COR-L47 (cell line): ENCODE measurements around the gene SPOCK1.
A peak's percentile ranks its signal among the peaks of the same experiment; 100 is the strongest.

Source experiments
- DNase-seq: peaks from one replicate; lab custom pipeline; 2025; lab: John Stamatoyannopoulos, UW

Gene SPOCK1

GRCh38 chr5:137221943-137222342, 277.2 kb downstream of the SPOCK1 start:
- DNase-seq = no peak

GRCh38 chr5:137220523-137220927, 278.6 kb downstream of the SPOCK1 start:
- DNase-seq = peak; percentile 64

- peak; percentile 24 for DNase-seq
Measured at GRCh38 chr5:137218896-137219295, 280.2 kb downstream of the SPOCK1 start.

DNA sequence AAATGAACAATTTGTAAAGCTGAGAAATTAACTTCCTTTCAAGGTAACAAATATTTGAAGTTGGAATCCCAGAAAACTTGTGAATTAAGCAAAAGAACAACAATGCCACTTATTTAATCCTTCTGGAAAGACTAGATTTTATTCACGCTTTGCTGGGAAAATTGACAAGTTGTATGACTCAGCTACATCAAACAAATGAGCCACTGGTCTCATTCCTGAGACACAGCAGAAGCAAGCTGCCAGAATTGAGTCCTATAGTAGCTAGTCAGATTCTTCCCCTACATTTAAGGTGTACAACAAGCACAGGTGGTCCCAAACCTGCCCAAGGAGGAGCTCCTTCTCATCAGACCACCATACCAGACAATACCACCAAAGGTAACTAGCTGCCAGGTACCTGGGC, 280.7 kb downstream of the SPOCK1 start:
- DNase-seq = no peak

- DNase-seq = no peak
Measured at GRCh38 chr5:137217599-137218200, 281.4 kb downstream of the SPOCK1 start.

- no peak for DNase-seq
Measured at GRCh38 chr5:137216976-137217598, 282.0 kb downstream of the SPOCK1 start.

DNA sequence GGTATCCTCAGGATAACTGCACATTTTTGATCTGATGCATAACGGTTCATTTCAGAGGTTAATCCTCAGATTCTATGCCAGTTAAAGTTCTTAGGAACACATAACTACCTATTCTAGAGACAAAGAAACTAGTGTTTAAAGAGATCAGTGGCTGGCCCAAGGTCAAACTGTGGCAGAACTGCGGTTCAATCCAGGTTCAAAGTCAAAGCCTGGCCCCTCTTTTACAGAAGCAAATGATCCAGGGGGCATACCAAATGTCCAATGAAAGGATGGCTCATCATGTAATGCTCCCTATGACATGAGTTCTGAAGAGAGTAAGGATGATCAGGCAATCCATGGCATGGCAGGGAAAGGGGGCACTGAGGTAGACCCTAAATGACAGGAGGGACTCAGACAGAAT, 283.3 kb downstream of the SPOCK1 start:
- no peak for DNase-seq

- DNase-seq = no peak
Measured at GRCh38 chr5:137215261-137215660, 283.9 kb downstream of the SPOCK1 start.

GRCh38 chr5:137214446-137215189, 284.5 kb downstream of the SPOCK1 start:
- DNase-seq = no peak

GRCh38 chr5:137212471-137212870, 286.7 kb downstream of the SPOCK1 start:
- DNase-seq = no peak

DNA sequence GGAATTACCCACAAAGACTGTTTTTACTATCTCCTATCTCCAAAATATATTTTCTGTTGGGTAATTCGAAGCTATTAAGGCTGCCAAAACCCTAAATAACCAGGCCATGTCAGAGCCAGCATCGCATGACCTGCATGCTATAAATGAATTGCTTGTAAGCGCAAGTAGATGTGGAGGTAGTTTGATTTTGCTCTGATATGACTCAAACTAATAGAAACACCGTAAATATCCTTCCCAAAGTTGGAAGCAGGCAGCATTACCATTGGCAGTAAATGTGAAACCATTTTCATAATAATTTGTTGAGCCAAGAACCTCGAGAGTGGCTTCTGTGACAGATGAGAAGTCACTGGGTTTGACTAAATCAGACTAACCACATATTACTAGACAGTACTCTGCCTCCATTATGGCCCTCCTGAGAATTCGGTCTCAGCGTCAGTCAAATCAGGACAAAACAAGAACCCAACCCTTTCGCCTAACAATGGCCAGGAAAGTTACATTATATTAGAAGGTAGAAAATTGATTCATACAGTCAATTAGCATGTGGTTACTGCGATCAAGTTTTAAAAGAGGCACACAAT, 289.8 kb downstream of the SPOCK1 start:
- DNase-seq = no peak

GRCh38 chr5:137207023-137207760, 291.9 kb downstream of the SPOCK1 start:
- peak; percentile 51 for DNase-seq

DNA sequence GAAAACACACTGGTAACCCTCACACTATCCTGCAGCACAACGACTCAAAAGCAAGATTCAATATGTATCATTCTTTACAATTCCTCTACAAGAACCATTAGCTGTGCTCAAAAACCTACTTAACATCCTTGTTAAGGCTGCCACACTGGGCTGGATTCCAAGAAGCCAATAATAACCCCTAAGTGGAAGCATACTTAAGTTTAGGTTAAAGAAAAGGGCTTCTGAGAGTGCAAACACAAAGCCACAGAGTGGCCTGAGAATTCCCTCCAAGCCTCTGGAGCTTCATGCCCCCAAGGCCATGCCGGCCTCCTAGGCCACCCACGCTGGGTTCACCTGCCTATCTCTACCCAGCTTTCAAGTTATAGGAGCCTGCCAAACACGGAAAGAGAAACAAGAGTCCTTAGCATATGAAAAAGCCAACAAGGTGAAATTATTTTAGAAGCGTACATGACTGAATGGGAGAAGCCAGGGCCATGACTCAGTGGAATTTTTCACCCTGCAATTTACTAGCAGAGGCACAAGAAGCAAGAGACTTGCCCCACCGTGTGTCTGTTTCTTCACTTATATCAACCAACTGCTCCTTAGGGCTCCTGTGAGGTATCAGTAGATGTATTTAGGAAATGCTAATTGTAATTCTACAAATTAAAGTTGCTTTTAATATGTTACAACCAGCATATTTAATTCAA, 293.0 kb downstream of the SPOCK1 start:
- peak; percentile 16 for DNase-seq

- peak; percentile 20 for DNase-seq
Measured at GRCh38 chr5:137205231-137206027, 293.7 kb downstream of the SPOCK1 start.

- DNase-seq = peak; percentile 47
Measured at GRCh38 chr5:137203011-137203632, 296.0 kb downstream of the SPOCK1 start.

DNA sequence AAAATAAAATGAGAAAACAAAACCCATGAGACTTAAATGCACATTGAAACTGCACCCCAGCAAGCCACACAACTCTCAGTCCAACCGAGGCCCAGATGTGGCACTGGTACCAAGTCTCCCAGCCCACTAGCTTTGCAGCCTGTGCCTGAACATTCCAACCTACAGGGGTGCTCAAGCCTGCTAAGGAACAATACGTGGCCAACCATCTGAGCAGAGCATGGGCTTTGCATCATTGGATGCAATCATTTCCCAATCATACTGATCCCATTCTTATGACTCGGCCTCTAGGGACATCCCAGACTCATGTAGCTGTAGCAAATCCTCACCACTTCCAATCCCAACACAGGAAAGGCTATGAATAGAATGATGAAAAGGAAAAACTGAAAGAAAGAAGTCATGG, 297.2 kb downstream of the SPOCK1 start:
- DNase-seq = no peak

DNA sequence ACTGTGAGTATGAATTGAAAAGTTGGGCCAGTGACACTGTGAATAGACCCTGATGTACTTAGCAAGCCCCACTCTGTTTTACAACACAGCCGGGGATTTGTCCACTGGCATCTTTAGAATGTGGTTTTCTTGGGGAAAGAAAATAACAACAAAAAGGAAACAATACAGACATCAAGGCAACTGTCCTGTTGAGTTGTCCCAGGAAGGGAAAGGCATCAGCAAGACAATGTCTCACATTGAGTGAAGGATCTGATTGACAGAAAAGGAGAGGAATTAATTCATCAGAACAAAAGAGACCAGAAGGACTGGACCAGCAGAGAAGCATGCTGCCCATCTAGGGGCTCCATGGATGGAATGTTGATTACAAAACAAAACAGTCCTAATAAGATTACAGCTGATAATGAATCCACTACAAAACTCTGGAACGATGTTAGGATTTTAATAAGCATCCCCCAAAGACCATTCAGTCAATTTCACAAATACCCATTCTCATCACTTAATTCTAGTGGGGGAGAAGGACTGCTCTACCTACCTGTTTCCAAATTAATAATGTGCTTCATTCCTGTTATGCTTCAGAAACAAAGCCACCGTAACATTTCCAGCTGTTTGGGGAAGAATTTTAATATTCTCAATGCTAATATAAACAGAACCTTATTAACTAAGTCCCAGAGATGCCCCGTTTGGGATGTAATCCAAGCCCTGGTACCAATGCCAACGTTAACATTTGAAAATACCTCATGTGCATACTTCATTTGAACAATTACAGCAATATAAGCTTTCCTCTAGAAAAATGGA, 298.0 kb downstream of the SPOCK1 start:
- no peak for DNase-seq

- DNase-seq = no peak
Measured at GRCh38 chr5:137199966-137200365, 299.2 kb downstream of the SPOCK1 start.

DNA sequence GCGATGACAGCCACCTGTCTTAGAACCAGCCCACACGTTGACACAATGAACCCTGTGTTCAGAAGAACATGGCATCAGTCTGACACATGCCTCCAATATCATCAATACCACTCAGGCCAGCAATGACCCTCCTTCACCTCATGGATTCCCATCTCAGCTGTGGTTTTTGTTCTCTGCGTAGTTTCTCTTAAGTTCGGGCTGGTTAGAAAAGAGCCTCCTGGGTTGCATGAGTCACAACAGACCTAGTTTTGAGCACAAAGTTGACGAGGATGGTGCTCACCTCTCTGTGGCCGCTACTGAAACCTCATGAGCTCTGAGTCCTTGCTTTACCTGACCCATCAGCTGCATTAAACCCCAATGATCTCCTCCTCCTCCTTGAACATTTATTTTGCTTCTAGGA, 299.9 kb downstream of the SPOCK1 start:
- no peak for DNase-seq

DNA sequence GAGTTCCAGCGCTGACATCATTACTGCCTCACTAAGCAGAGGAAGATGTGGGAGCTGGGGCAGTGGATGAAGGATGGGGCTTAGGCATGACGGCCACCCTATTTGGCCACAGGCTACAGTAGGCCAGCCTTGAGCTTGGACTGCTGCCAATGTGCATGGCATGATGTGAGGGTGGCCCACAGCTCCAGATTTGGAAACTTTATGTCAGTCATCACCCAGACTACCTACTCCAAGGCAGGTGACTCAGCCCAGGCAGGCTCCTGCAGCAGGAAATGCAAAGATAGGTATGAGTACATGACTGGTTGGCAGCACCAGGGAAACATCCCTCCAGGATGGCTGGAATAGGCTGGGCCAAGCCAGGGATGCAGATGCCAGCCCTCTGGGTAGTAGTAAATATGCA, 303.6 kb downstream of the SPOCK1 start:
- DNase-seq = no peak
